IPS-18a (cell line): ENCODE data around the gene PHAF1.

Experiments
- H3K27ac ChIP-seq: one replicate; pipeline ENCODE4 v1.5.1; 2013; ENCODE audit warnings: low read length
- H3K27me3 ChIP-seq: one replicate; pipeline ENCODE4 v1.6.1; 2013; ENCODE audit warnings: mild to moderate bottlenecking, low read length; ENCODE audit not compliant: control insufficient read depth, insufficient read depth
- H3K36me3 ChIP-seq: one replicate; pipeline ENCODE4 v1.6.1; 2013; ENCODE audit warnings: low read depth, low read length; ENCODE audit not compliant: control insufficient read depth
- H3K4me1 ChIP-seq: one replicate; pipeline ENCODE4 v1.6.1; 2013; ENCODE audit warnings: low read depth, low read length; ENCODE audit not compliant: control insufficient read depth
- H3K4me3 ChIP-seq: one replicate; pipeline ENCODE4 v1.5.1; 2013; ENCODE audit warnings: low read length
- H3K9ac ChIP-seq: one replicate; pipeline ENCODE4 v1.6.1; 2013; ENCODE audit warnings: mild to moderate bottlenecking, low read length, moderate library complexity
- H3K9me3 ChIP-seq: one replicate; pipeline ENCODE4 v1.6.1; 2013; ENCODE audit warnings: low read depth, low read length; ENCODE audit not compliant: control insufficient read depth

PHAF1 gene

GRCh38 chr16:67186550-67186950 is 76.8 kb downstream of the PHAF1 start:
- Histone ChIP-seq H3K4me1 (peaks cover 3% of the 10 kb centered on the region), H3K27me3 (peaks cover 27% of the 10 kb centered on the region), H3K4me3 (no peak overlapping the region), H3K27ac (no peak overlapping the region), H3K9ac (no peak overlapping the region), H3K9me3 (no peaks in the 10 kb centered on the region), H3K36me3 (no peaks in the 10 kb centered on the region)

GRCh38 chr16:67187175-67187890 is 77.6 kb downstream of the PHAF1 start:
- no peak overlapping the region for H3K4me3 ChIP-seq
- H3K4me1 ChIP-seq = peaks cover 3% of the 10 kb centered on the region
- no peaks in the 10 kb centered on the region for H3K9me3 ChIP-seq
- H3K27me3 ChIP-seq = peaks cover 27% of the 10 kb centered on the region
- no peaks in the 10 kb centered on the region for H3K36me3 ChIP-seq
- H3K27ac ChIP-seq = no peak overlapping the region
- no peak overlapping the region for H3K9ac ChIP-seq

- Histone ChIP-seq H3K4me3 (no peak overlapping the region), H3K9me3 (no peaks in the 10 kb centered on the region), H3K27me3 (peaks cover 27% of the 10 kb centered on the region), H3K36me3 (no peaks in the 10 kb centered on the region), H3K9ac (no peak overlapping the region), H3K4me1 (peaks cover 8% of the 10 kb centered on the region), H3K27ac (no peak overlapping the region)
Observed at GRCh38 chr16:67188323-67188722, 78.6 kb downstream of the PHAF1 start.

GRCh38 chr16:67188798-67189197 is 79.1 kb downstream of the PHAF1 start:
- no peak overlapping the region for H3K27ac ChIP-seq
- no peak overlapping the region for H3K9ac ChIP-seq
- no peaks in the 10 kb centered on the region for H3K9me3 ChIP-seq
- H3K27me3 ChIP-seq = peaks cover 27% of the 10 kb centered on the region
- H3K36me3 ChIP-seq = no peaks in the 10 kb centered on the region
- H3K4me3 ChIP-seq = no peak overlapping the region
- H3K4me1 ChIP-seq = peaks cover 8% of the 10 kb centered on the region

GRCh38 chr16:67190041-67190440 is 80.3 kb downstream of the PHAF1 start, which contains the start of gene EXOC3L1:
Gene EXOC3L1, minus strand, starts transcription at chr16:67190136. Its CDS starts 460 bp downstream, at chr16:67189676.
- H3K9me3 ChIP-seq = no peaks in the 10 kb centered on the region
- H3K4me3 ChIP-seq = no peak within 1 kb of the TSS
- no peak within 1 kb of the TSS for H3K9ac ChIP-seq
- H3K27me3 ChIP-seq = peaks cover 16% of the 10 kb centered on the region
- peaks cover 12% of the 10 kb centered on the region for H3K36me3 ChIP-seq
- no peak within 1 kb of the TSS for H3K27ac ChIP-seq
- H3K4me1 ChIP-seq = peaks cover 8% of the 10 kb centered on the region

GRCh38 chr16:67190448-67191399 is 81.0 kb downstream of the PHAF1 start:
- Histone ChIP-seq H3K9ac (no peak overlapping the region), H3K9me3 (no peaks in the 10 kb centered on the region), H3K27ac (no peak overlapping the region), H3K4me3 (no peak overlapping the region), H3K27me3 (peaks cover 9% of the 10 kb centered on the region), H3K36me3 (peaks cover 19% of the 10 kb centered on the region), H3K4me1 (peaks cover 6% of the 10 kb centered on the region)

GRCh38 chr16:67191411-67191994 is 81.8 kb downstream of the PHAF1 start:
- Histone ChIP-seq H3K4me1 (peaks cover 5% of the 10 kb centered on the region), H3K4me3 (peak overlapping the region; percentile 91), H3K9ac (no peak overlapping the region), H3K36me3 (peaks cover 26% of the 10 kb centered on the region), H3K27ac (no peak overlapping the region), H3K27me3 (peaks cover under 1% of the 10 kb centered on the region), H3K9me3 (no peaks in the 10 kb centered on the region)

GRCh38 chr16:67191995-67192681 is 82.4 kb downstream of the PHAF1 start, which contains the start of gene E2F4:
Gene E2F4, plus strand, starts transcription at chr16:67192155. Its CDS starts 73 bp downstream, at chr16:67192228.
- Histone ChIP-seq H3K4me1 (peaks cover 5% of the 10 kb centered on the region), H3K9me3 (no peaks in the 10 kb centered on the region)

GRCh38 chr16:67192781-67193361 is 83.1 kb downstream of the PHAF1 start:
- peaks cover 40% of the 10 kb centered on the region for H3K36me3 ChIP-seq
- no peaks in the 10 kb centered on the region for H3K9me3 ChIP-seq
- peaks cover 5% of the 10 kb centered on the region for H3K4me1 ChIP-seq
- H3K9ac ChIP-seq = peak overlapping the region; percentile 86
- no peak overlapping the region for H3K27ac ChIP-seq
- no peaks in the 10 kb centered on the region for H3K27me3 ChIP-seq
- peak overlapping the region; percentile 91 for H3K4me3 ChIP-seq

More at GRCh38 chr16:67191995-67192681, 82.4 kb downstream of the PHAF1 start, which contains the start of gene E2F4:
- H3K9ac ChIP-seq = peak within 1 kb of the TSS; percentile 86
- peaks cover 33% of the 10 kb centered on the region for H3K36me3 ChIP-seq
- H3K4me3 ChIP-seq = peak within 1 kb of the TSS; percentile 91
- no peaks in the 10 kb centered on the region for H3K27me3 ChIP-seq
- no peak within 1 kb of the TSS for H3K27ac ChIP-seq

- H3K36me3 ChIP-seq = peaks cover 40% of the 10 kb centered on the region
- no peak overlapping the region for H3K4me3 ChIP-seq
- H3K27me3 ChIP-seq = no peaks in the 10 kb centered on the region
- H3K27ac ChIP-seq = no peak overlapping the region
- H3K9me3 ChIP-seq = no peaks in the 10 kb centered on the region
- H3K9ac ChIP-seq = no peak overlapping the region
- peaks cover 5% of the 10 kb centered on the region for H3K4me1 ChIP-seq
Observed at GRCh38 chr16:67193536-67193935, 83.8 kb downstream of the PHAF1 start.
